Measurements from ENCODE around the gene HSPA9. TPM values are rescaled to one million over a fixed set of nuclear protein-coding genes. Genes with fewer than 3 reads are reported as not detected.

The HSPA9 gene
- total and polyA plus RNA-seq, 9 of the 15 experiments (the other 6 are each of a cell fraction or from before 2014, with no cell fraction given) = 195 to 583 (median 514) TPM

DNA sequence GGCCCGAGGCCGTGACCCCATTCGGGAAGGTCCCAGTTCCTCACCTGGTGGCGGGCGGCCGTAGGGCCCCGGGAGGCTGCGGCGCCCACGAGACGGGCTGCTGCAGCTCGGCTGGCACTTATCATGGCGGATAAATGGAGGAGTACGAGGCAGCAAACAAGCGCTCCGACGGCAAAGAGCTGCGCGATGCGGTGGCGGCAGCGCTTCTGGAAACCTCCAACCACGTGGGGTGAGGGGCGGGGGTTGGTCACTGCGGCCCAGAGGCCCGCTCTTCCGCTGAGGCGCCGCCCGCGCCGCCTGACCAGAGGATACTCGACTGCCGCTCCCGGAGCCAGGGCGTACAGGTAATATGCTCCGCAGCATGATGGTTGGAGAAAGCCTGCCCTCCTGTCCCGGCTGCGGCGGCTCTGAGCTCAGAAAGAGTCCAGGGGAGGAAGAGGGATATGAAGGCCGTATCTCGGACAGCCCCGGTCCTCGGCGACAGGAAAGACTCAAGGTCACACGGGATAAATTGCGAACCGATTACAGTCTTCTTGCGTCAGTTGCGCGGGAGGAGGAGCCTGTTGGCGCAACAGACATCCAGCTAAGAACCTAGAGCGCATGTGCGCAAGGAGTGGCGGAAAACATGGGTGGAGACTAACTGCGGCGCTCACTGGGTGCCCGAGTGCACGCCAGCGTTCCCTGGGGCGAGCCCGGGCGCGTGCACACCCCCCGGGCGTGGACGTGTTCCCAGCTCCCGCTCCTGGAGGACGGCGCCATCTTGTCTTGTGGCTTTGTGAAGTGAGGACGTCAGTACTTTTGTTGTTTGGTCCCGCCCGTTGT is at the start of gene HSPA9 (continued):
- peak; percentile 98 for TF ChIP-seq NFE2 (IDR thresholded peaks at IDR 0.05; ENCODE audit: low read depth)
- TF ChIP-seq POU5F1 (IDR thresholded peaks at IDR 0.05; ENCODE audit: borderline replicate concordance, low read depth, low read length, partially characterized antibody) = no peak
- no peak for TF ChIP-seq HMG20A (CRISPR knock-in tag; conservative IDR thresholded peaks at IDR 0.05)
- TF ChIP-seq HCFC1 (IDR thresholded peaks at IDR 0.05; ENCODE audit: low read depth, low read length) = peak; percentile 59
- peak in 1 of 2 experiments; percentile 13; a peak in 1 of 4 replicates for TF ChIP-seq RAD21 (CRISPR knock-in tag; conservative IDR thresholded peaks at IDR 0.05 in 1 of 2, IDR thresholded peaks at IDR 0.05 in 1 of 2)
- TF ChIP-seq ZC3H8 (IDR thresholded peaks at IDR 0.05) = no peak
- peak in 1 of 2 experiments; percentile 67; a peak in 1 of 4 replicates for TF ChIP-seq NONO (IDR thresholded peaks at IDR 0.05; ENCODE audit: low read depth in 2 of 2, low read length in 1 of 2)
- peak; percentile 81; the same call in 1 of the 2 replicates for TF ChIP-seq ZNF395 (CRISPR knock-in tag; IDR thresholded peaks at IDR 0.05)
- TF ChIP-seq ZNF197 (CRISPR knock-in tag; IDR thresholded peaks at IDR 0.05; ENCODE audit: low read depth) = peak; percentile 27; the same call in 1 of the 2 replicates
- TF ChIP-seq, protein P1, sequence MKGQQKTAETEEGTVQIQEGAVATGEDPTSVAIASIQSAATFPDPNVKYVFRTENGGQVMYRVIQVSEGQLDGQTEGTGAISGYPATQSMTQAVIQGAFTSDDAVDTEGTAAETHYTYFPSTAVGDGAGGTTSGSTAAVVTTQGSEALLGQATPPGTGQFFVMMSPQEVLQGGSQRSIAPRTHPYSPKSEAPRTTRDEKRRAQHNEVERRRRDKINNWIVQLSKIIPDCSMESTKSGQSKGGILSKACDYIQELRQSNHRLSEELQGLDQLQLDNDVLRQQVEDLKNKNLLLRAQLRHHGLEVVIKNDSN (CRISPR knock-in tag; IDR thresholded peaks at IDR 0.05) = peak; percentile 96
- TF ChIP-seq RFX5 (IDR thresholded peaks at IDR 0.05; ENCODE audit: low read depth, low read length) = no peak
- TF ChIP-seq ZNF551 (CRISPR knock-in tag; IDR thresholded peaks at IDR 0.05) = no peak
- TF ChIP-seq ZC3H11A (IDR thresholded peaks at IDR 0.05; ENCODE audit: low read depth, low read length) = no peak; the same call in 1 of the 2 replicates
- no peak for TF ChIP-seq FOXO4 (CRISPR knock-in tag; IDR thresholded peaks at IDR 0.05)
- TF ChIP-seq PTBP1 (IDR thresholded peaks at IDR 0.05; ENCODE audit: low read depth, low read length) = 0 out of 2 replicates have a peak, but pooled peaks have one; percentile 53
- peak; percentile 82 for TF ChIP-seq DMBX1 (CRISPR knock-in tag; IDR thresholded peaks at IDR 0.05; ENCODE audit: borderline replicate concordance)
- peak; percentile 85 for TF ChIP-seq POLR2AphosphoS5 (IDR thresholded peaks at IDR 0.05; ENCODE audit: control insufficient read depth, insufficient read depth, low read depth, low read length)
- TF ChIP-seq SOX6 (IDR thresholded peaks at IDR 0.05) = peak; percentile 77
- no peak for TF ChIP-seq ZNF280B (CRISPR knock-in tag; IDR thresholded peaks at IDR 0.05)

Data from K562 (cell line).